ENCODE results near the gene FAM78B. TPM values are rescaled to one million over a fixed set of nuclear protein-coding genes. Genes with fewer than 3 reads are reported as not detected.

Gene FAM78B
- 1 to 10 TPM in 1 of 4 donors, under 1 TPM in 3; 0.64 to 1.2 (median 0.81) TPM for total RNA-seq

GRCh38 chr1:166166698-166167571, at the start of gene FAM78B:
FAM78B (minus strand) TSS chr1:166167001; CDS start chr1:166166248, 753 bp downstream.
- peak within 1 kb of the TSS; percentile 62 for H3K4me3 ChIP-seq (ENCODE audit: low read depth, poor library complexity, severe bottlenecking)
- TF ChIP-seq POLR2A (IDR thresholded peaks at IDR 0.05): no peak
- TF ChIP-seq CTCF (IDR thresholded peaks at IDR 0.05): no peak
- intact Hi-C loops (cut with DNase I; ENCODE audit: low total_unique reads): loop anchor here (10.0 kb wide), 1 partner anchor 1072 kb away; no protein-coding TSS in a partner anchor
- DNase-seq (ENCODE audit: low spot score in 2 of 2): peak; percentile 46 to 93
- WGBS, 2 donors: 0 to 2% methylated on average over 11 to 39 of the region's 64 CpGs

GRCh38 chr1:166202546-166202945, 35.7 kb upstream of the FAM78B start:
- H3K4me3 ChIP-seq (ENCODE audit: low read depth, poor library complexity, severe bottlenecking): no peak overlapping the region
- WGBS, 2 donors: 44 to 65% methylated on average over 2 of the region's 2 CpGs
- DNase-seq (ENCODE audit: low spot score in 2 of 2): no peak
- TF ChIP-seq POLR2A (IDR thresholded peaks at IDR 0.05) (no peak), CTCF (IDR thresholded peaks at IDR 0.05) (no peak)
- intact Hi-C loops (cut with DNase I; ENCODE audit: low total_unique reads): no loop called here

- H3K4me3 ChIP-seq (ENCODE audit: low read depth, poor library complexity, severe bottlenecking): no peak overlapping the region
- TF ChIP-seq CTCF (IDR thresholded peaks at IDR 0.05) (no peak), POLR2A (IDR thresholded peaks at IDR 0.05) (no peak)
- no peak for DNase-seq (ENCODE audit: low spot score in 2 of 2)
- intact Hi-C loops (cut with DNase I; ENCODE audit: low total_unique reads): no loop called here
- WGBS, 2 donors: 77 to 89% methylated on average over 2 of the region's 2 CpGs
These were observed 33.9 kb upstream of the FAM78B start for GRCh38 chr1:166200743-166201142.

GRCh38 chr1:166197597-166197996, 30.8 kb upstream of the FAM78B start:
- DNase-seq (ENCODE audit: low spot score in 2 of 2): no peak
- no peak overlapping the region for H3K4me3 ChIP-seq (ENCODE audit: low read depth, poor library complexity, severe bottlenecking)
- 52 to 68% methylated on average over 1 of the region's 1 CpG for WGBS, 2 donors
- intact Hi-C loops (cut with DNase I; ENCODE audit: low total_unique reads): no loop called here
- TF ChIP-seq CTCF (IDR thresholded peaks at IDR 0.05): no peak
- no peak for TF ChIP-seq POLR2A (IDR thresholded peaks at IDR 0.05)

- H3K4me3 ChIP-seq (ENCODE audit: low read depth, poor library complexity, severe bottlenecking): no peak overlapping the region
- no peak for DNase-seq (ENCODE audit: low spot score in 2 of 2)
- intact Hi-C loops (cut with DNase I; ENCODE audit: low total_unique reads): no loop called here
- WGBS, 2 donors: 75 to 89% methylated on average over 1 of the region's 1 CpG
- TF ChIP-seq POLR2A (IDR thresholded peaks at IDR 0.05) (no peak), CTCF (IDR thresholded peaks at IDR 0.05) (no peak)
These were observed 30.3 kb upstream of the FAM78B start for GRCh38 chr1:166197141-166197540.

Measured in lower leg skin (tissue), 4 donors.